Thyroid gland (tissue), 4 donors: Measurements from ENCODE around the gene ATXN7L1. TPM values are rescaled to one million over a fixed set of nuclear protein-coding genes. Genes with fewer than 3 reads are reported as not detected.

Experiments used
- DNase-seq, 2 donors: peaks; one replicate each; pipeline ENCODE4 v3.0.0-alpha.2; 2019
- H3K27ac ChIP-seq, 3 donors: fragments of 200-600 bp; sonication (generic); 1 replicate in 2 of 3; 2 replicates in 1 of 3; pipeline ENCODE4 v1.5.1; 2016 to 2019; ENCODE audit warnings: mild to moderate bottlenecking in 1 of 3, moderate library complexity in 1 of 3
- H3K27me3 ChIP-seq: fragments of 200-600 bp; sonication (generic); one replicate; pipeline ENCODE4 v1.5.1; 2019
- H3K36me3 ChIP-seq, 2 donors: fragments of 200-600 bp; sonication (generic); one replicate each; pipeline ENCODE4 v1.5.1; 2016 to 2019
- H3K4me1 ChIP-seq, 2 donors: fragments of 200-600 bp; sonication (generic); one replicate each; pipeline ENCODE4 v1.5.1; 2017 to 2019
- H3K4me3 ChIP-seq, 3 donors: fragments of 200-600 bp; sonication (generic); replicated peaks in 1 of 3; 1 replicate in 2 of 3; 2 replicates in 1 of 3; pipeline ENCODE4 v1.5.1; 2016; ENCODE audit warnings: mild to moderate bottlenecking in 1 of 3
- H3K9me3 ChIP-seq: fragments of 200-600 bp; sonication (generic); one replicate; pipeline ENCODE4 v1.5.1; 2017
- POLR2A ChIP-seq, 2 donors: fragments of 450-650 bp; IDR thresholded peaks; one replicate each; pipeline ENCODE4 v1.6.1; 2017; ENCODE audit warnings: antibody characterized with exemption in 2 of 2, mild to moderate bottlenecking in 2 of 2, moderate library complexity in 1 of 2
- WGBS, 2 donors: methylation state at CpG; one replicate each; pipeline ENCODE4 v1.1.5; 2017; 5-methylcytosine and 5-hydroxymethylcytosine counted together
- intact Hi-C: fragments of 100-400 bp; cut with DNase I; formaldehyde crosslinking; loops from one replicate; pipeline ENCODE4 v1.15.1; 2023
- total RNA-seq, 4 donors: library from RNA; depleted of rRNA; stranded (reverse); fragments of >200 nt; gene quantifications; one replicate each; pipeline ENCODE4 v1.2.3, GENCODE V29; 2016
- TF ChIP-seq, protein P1 (sequence below), 6 experiments: fragments of 200-600 bp in 3 of 6; fragments of 450-650 bp in 3 of 6; sonication (generic) in 3 of 6; IDR thresholded peaks; one replicate each; pipeline ENCODE4 v1.5.1; 2016 to 2019; ENCODE audit warnings: antibody characterized with exemption in 6 of 6, mild to moderate bottlenecking in 2 of 6, inconsistent platforms in 1 of 6, moderate library complexity in 1 of 6

ATXN7L1 gene
- total RNA-seq, 4 donors from 2014 or later: 21.8 to 24.4 (median 22.8) TPM

DNA sequence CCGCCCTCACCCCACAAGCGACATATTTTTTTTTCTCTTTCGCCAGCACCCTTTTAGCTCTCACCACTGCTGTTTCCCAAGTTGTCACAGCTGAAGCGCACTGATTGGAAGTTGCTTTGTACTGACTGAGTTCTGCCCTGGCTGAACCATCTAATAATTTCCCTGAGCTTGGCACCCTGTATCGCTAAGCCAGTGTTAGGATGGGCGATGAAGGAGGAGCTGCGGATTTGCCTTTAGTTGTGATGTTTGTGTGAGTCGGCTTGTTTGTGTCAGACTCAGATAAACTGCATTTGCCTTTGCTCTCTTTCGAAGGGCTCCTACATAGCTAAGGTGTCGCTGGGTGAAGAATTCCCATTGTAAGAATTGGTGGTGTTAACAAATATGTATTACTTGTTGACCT lies 1.3 kb upstream of the ATXN7L1 start:
- H3K4me3 ChIP-seq: peak overlapping the region; percentile 17 to 70 (median 48)
- TF ChIP-seq, protein P1, sequence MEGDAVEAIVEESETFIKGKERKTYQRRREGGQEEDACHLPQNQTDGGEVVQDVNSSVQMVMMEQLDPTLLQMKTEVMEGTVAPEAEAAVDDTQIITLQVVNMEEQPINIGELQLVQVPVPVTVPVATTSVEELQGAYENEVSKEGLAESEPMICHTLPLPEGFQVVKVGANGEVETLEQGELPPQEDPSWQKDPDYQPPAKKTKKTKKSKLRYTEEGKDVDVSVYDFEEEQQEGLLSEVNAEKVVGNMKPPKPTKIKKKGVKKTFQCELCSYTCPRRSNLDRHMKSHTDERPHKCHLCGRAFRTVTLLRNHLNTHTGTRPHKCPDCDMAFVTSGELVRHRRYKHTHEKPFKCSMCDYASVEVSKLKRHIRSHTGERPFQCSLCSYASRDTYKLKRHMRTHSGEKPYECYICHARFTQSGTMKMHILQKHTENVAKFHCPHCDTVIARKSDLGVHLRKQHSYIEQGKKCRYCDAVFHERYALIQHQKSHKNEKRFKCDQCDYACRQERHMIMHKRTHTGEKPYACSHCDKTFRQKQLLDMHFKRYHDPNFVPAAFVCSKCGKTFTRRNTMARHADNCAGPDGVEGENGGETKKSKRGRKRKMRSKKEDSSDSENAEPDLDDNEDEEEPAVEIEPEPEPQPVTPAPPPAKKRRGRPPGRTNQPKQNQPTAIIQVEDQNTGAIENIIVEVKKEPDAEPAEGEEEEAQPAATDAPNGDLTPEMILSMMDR (IDR thresholded peaks at IDR 0.05): no peak
- TF ChIP-seq POLR2A (IDR thresholded peaks at IDR 0.05): no peak
- no peaks in the 10 kb centered on the region for H3K27me3 ChIP-seq
- no peaks in the 10 kb centered on the region for H3K9me3 ChIP-seq
- peaks cover 23 to 27% of the 10 kb centered on the region in 2 donors for H3K4me1 ChIP-seq
- no peaks in the 10 kb centered on the region for H3K36me3 ChIP-seq
- WGBS, 2 donors: 77 to 80% methylated on average over 10 of the region's 10 CpGs
- no peak for DNase-seq
- peak overlapping the region in 1 of 3 donors; percentile 69 for H3K27ac ChIP-seq
- intact Hi-C loops: loop anchor here (10.0 kb wide), 1 partner anchor 223 kb away; no protein-coding TSS in a partner anchor

DNA sequence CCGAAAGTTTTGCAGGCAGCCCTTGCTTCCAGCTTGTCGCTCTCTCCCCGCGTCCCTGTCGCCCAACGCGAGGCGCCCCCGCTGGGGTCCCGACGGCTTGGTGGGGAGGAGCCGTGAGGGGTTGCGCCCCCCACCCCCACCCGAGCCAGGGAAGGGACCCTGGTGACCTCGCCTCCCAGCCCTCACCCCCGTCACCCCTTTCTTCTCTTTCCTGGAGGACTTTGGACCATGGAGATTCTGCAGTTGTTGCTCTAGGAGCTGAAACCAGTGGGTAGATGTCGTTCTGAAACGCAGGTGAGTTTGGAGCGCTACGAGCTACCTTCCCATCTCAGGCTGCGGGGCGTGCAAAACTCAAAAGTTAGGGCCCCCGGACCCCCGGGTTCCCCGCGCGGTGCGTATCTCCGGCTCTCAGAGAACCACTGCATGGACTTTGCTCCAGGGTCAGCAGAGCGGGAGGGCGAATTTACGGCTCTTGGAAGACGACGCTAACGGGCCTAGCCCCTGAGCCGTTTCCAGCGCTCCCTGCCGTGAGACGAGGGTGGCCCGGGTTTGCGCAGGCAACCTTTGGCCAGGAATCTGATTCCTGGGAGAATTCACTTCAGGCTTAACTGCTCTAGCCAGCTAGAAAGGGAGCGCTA lies 684 bp upstream of the ATXN7L1 start:
- TF ChIP-seq POLR2A (IDR thresholded peaks at IDR 0.05): no peak
- TF ChIP-seq, protein P1 (IDR thresholded peaks at IDR 0.05): no peak
- H3K9me3 ChIP-seq: no peaks in the 10 kb centered on the region
- H3K27me3 ChIP-seq: no peaks in the 10 kb centered on the region
- H3K4me1 ChIP-seq: peaks cover 23 to 27% of the 10 kb centered on the region in 2 donors
- 1 to 6% methylated on average over 14 to 27 of the region's 42 CpGs for WGBS, 2 donors
- DNase-seq: peak; percentile 50 to 59
- H3K36me3 ChIP-seq: no peaks in the 10 kb centered on the region
- H3K4me3 ChIP-seq: peak overlapping the region; percentile 17 to 70 (median 48)
- peak overlapping the region in 2 of 3 donors; percentile 56 to 69 for H3K27ac ChIP-seq
- intact Hi-C loops: loop anchor here (10.0 kb wide), 1 partner anchor 222 kb away; no protein-coding TSS in a partner anchor

DNA sequence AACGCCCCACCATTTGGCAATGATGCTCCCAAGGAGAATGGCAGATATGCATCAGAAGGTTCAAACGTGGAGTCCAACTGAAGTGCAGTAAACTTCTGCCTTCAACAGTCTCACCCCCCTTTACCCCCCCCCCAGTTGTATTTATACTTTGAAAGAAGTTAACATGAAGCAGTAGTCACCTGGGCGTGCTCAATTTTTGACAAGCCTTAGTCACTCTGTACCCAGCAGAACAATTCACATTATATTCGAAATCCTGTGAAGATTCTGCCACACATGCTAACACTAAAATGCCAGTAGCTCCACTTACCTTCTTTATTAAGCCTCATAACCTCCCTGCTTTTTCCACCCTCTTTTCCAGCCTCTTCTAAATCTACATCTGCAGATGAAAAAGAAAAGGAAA lies 894 bp downstream of the ATXN7L1 start:
- peak overlapping the region in 2 of 3 donors; percentile 83 to 92 for H3K27ac ChIP-seq
- TF ChIP-seq, protein P1 (IDR thresholded peaks at IDR 0.05): no peak
- TF ChIP-seq POLR2A (IDR thresholded peaks at IDR 0.05): no peak
- no peaks in the 10 kb centered on the region for H3K9me3 ChIP-seq
- no peaks in the 10 kb centered on the region for H3K36me3 ChIP-seq
- H3K27me3 ChIP-seq: no peaks in the 10 kb centered on the region
- peaks cover 20 to 23% of the 10 kb centered on the region in 2 donors for H3K4me1 ChIP-seq
- DNase-seq: no peak
- WGBS, 2 donors: 41 to 49% methylated on average over 4 of the region's 4 CpGs
- intact Hi-C loops: loop anchor here (10.0 kb wide), 1 partner anchor 221 kb away; no protein-coding TSS in a partner anchor
- peak overlapping the region; percentile 1 to 60 (median 48) for H3K4me3 ChIP-seq

DNA sequence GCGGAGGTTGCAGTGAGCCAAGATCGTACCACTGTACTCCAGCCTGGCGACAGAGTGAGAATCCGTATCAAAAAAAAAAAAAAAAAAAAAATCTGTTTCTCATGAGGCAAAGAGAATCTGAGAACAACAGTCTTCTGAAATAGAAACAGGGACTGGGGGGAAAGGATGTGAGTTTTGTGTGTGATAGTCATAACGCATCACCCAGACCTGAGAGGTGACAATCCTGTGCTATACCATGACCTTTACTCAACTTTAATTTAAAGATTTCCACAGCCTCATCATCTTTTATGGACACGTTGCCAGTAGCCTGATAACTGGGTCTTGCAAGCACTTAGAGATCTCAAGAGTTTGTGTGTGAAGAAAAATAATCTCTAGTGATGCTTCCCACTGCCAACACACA lies 2.3 kb downstream of the ATXN7L1 start:
- DNase-seq: no peak
- H3K27me3 ChIP-seq: no peaks in the 10 kb centered on the region
- no peak overlapping the region for H3K27ac ChIP-seq
- 92 to 93% methylated on average over 6 of the region's 6 CpGs for WGBS, 2 donors
- H3K4me3 ChIP-seq: no peak overlapping the region
- peaks cover 20 to 23% of the 10 kb centered on the region in 2 donors for H3K4me1 ChIP-seq
- intact Hi-C loops: loop anchor here (10.0 kb wide), 1 partner anchor 219 kb away; no protein-coding TSS in a partner anchor
- TF ChIP-seq, protein P1 (IDR thresholded peaks at IDR 0.05): no peak
- TF ChIP-seq POLR2A (IDR thresholded peaks at IDR 0.05): no peak
- no peaks in the 10 kb centered on the region for H3K36me3 ChIP-seq
- H3K9me3 ChIP-seq: no peaks in the 10 kb centered on the region

DNA sequence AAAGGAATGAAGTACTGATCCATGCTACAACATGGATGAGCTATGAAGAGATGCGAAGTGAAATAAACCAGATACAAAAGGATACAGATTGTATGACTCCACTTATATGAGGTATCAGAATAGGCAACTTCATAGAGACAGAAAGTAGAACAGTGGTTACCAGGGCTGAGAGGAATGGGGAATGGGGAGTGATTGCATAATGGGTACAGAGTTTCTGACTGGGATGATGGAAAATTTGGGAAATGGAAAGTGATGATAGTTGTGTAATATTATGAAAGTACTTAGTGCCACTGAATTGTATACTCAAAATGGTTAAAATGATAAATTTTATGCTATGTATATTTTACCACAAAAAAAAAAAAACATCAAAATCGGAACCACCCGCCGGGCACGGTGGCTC lies 3.9 kb downstream of the ATXN7L1 start:
- H3K27ac ChIP-seq: no peak overlapping the region
- no peak overlapping the region for H3K4me3 ChIP-seq
- DNase-seq: no peak
- TF ChIP-seq POLR2A (IDR thresholded peaks at IDR 0.05): no peak
- TF ChIP-seq, protein P1 (IDR thresholded peaks at IDR 0.05): no peak
- H3K36me3 ChIP-seq: no peaks in the 10 kb centered on the region
- intact Hi-C loops: loop anchor here (10.0 kb wide), 1 partner anchor 218 kb away; no protein-coding TSS in a partner anchor
- no peaks in the 10 kb centered on the region for H3K9me3 ChIP-seq
- 96 to 97% methylated on average over 5 of the region's 5 CpGs for WGBS, 2 donors
- no peaks in the 10 kb centered on the region for H3K27me3 ChIP-seq
- H3K4me1 ChIP-seq: peaks cover 7 to 12% of the 10 kb centered on the region in 2 donors
